GM23248 (cell line): ENCODE measurements around the gene CLCNKB.

Source experiments
- EZH2 ChIP-seq: fragments of 200-600 bp; sonication (generic); IDR thresholded peaks from 2 replicates; pipeline ENCODE4 v1.6.1; 2018; ENCODE audit warnings: antibody characterized with exemption, mild to moderate bottlenecking; ENCODE audit not compliant: insufficient read depth, poor library complexity, severe bottlenecking
- EZH2phosphoT487 ChIP-seq: fragments of 200-600 bp; sonication (generic); IDR thresholded peaks from 2 replicates; pipeline ENCODE4 v1.6.1; 2018; ENCODE audit warnings: antibody characterized with exemption, moderate library complexity, mild to moderate bottlenecking, low read depth; ENCODE audit not compliant: insufficient read depth

DNA sequence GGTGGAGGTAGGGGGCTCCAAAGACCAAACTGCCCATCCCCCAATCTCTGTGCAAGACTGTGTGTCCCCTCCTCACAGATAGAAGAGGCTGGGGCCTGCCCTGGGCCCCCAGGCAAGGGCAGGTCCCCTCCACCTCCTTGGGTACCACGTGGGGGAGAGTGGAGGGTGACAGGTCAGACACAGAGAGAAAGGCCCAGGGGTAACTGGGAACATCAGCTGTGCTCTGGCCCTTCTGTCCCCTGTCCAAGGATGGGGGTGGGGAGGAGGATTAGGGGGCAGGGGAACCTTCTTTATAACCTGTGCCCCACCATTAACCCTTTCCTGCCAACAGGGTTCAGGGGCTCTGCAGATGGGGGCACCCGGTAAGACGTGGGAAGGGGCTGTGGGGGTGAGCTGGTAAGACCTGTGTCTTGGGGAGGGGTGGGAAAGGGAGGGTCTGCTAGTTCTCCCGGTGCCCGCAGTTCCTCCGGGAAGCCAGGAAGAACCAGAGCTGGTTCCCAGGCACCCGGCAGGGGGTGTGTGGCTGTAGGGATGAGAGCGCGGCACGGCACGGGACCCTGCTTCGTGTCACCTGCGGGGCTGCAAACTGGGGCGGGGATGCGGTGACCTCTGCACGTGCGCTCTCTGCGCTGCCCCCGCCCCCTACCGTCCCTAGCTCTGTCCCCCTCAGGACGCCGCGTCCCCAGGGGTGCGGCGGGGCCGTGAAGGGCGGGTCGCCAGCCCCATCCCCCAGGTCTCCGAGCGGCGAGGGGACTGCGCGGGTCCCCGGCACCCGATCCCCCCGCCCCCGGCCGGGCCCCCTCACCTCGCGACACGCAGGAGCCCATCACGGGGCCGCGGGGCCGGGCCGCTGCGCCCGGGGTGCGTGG, 29.3 kb downstream of the CLCNKB start:
- TF ChIP-seq EZH2phosphoT487 (no peak), EZH2 (no peak)
